MM.1S (cell line): Measurements from ENCODE around the gene GID8.

Experiments used
- EZH2phosphoT487 ChIP-seq: fragments of 300-600 bp; sonication (generic); IDR thresholded peaks from 2 replicates; pipeline ENCODE4 v1.6.1; 2018; ENCODE audit warnings: antibody characterized with exemption, low read length
- TF ChIP-seq, protein P1 (sequence below): fragments of 300-600 bp; sonication (generic); IDR thresholded peaks from 2 replicates; pipeline ENCODE4 v1.5.1; 2016; ENCODE audit warnings: antibody characterized with exemption, low read length, mixed read lengths

DNA sequence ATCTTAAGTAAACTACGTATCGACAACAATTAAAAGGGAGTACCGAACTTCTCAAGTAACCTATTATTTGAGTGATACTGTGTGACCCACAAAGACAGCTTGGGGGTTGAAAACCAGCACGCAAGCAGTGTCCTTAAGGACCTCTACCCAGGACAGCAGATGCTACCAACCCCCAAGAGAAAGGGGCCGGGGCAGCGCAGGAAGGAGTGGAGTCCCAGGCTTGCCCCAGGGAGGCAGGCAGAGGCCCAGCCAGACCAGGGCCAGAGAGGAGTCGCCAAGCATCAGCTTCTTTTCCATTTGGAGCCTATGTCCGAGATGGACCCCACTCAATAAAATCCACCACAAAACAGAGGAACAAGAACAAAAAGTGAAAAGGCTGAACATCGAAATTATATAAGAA, 23.5 kb upstream of the GID8 start:
- TF ChIP-seq, protein P1, sequence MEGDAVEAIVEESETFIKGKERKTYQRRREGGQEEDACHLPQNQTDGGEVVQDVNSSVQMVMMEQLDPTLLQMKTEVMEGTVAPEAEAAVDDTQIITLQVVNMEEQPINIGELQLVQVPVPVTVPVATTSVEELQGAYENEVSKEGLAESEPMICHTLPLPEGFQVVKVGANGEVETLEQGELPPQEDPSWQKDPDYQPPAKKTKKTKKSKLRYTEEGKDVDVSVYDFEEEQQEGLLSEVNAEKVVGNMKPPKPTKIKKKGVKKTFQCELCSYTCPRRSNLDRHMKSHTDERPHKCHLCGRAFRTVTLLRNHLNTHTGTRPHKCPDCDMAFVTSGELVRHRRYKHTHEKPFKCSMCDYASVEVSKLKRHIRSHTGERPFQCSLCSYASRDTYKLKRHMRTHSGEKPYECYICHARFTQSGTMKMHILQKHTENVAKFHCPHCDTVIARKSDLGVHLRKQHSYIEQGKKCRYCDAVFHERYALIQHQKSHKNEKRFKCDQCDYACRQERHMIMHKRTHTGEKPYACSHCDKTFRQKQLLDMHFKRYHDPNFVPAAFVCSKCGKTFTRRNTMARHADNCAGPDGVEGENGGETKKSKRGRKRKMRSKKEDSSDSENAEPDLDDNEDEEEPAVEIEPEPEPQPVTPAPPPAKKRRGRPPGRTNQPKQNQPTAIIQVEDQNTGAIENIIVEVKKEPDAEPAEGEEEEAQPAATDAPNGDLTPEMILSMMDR = no peak
- no peak for TF ChIP-seq EZH2phosphoT487
